ENCODE results near the gene P3H3. TPM values are rescaled to one million over a fixed set of nuclear protein-coding genes. Genes with fewer than 3 reads are reported as not detected.
A peak's percentile ranks its signal among the peaks of the same experiment; 100 is the strongest.
"Not testable (repeated sequence)": the region's sequence is repeated elsewhere in the genome, so short reads cannot be mapped to it uniquely, and the experiment has no call there.

Gene P3H3
- total RNA-seq, 1 experiment from 2014 or later, result 29.5 TPM

DNA sequence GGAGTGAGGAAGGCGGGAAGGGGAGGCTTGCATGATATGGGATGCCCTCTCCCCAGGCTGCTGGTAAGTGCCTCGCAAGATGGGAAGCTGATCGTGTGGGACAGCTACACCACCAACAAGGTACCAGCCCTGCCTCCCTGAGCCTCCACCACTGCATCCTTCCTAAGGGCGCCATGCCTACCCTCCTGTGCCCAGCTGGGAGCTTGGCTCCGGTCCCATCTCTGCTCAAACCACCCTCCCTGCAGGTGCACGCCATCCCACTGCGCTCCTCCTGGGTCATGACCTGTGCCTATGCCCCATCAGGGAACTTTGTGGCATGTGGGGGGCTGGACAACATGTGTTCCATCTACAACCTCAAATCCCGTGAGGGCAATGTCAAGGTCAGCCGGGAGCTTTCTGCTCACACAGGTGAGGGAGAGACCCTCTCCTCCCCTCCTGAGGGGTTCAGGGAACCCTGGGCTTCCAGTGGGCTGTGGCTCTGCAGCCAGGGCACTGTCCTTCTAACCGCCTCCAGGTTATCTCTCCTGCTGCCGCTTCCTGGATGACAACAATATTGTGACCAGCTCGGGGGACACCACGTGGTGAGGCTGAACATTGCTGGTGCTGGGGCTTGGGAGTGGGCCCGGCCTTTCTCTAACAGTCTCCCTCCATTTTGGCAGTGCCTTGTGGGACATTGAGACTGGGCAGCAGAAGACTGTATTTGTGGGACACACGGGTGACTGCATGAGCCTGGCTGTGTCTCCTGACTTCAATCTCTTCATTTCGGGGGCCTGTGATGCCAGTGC, 15.1 kb downstream of the P3H3 start:
- no peak for DNase-seq (ENCODE audit: low spot score)

DNA sequence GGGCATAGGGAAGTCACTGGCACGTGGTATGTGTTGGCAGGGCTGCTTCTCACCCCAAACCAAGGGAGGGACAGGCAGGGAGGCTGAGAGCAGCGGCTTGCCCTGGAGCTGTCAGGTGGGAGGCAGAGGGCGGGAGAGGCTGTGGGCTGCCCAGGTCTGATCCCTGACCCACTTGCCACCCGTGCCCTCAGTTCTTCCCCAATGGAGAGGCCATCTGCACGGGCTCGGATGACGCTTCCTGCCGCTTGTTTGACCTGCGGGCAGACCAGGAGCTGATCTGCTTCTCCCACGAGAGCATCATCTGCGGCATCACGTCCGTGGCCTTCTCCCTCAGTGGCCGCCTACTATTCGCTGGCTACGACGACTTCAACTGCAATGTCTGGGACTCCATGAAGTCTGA, 17.2 kb downstream of the P3H3 start:
- no peak for DNase-seq (ENCODE audit: low spot score)

DNA sequence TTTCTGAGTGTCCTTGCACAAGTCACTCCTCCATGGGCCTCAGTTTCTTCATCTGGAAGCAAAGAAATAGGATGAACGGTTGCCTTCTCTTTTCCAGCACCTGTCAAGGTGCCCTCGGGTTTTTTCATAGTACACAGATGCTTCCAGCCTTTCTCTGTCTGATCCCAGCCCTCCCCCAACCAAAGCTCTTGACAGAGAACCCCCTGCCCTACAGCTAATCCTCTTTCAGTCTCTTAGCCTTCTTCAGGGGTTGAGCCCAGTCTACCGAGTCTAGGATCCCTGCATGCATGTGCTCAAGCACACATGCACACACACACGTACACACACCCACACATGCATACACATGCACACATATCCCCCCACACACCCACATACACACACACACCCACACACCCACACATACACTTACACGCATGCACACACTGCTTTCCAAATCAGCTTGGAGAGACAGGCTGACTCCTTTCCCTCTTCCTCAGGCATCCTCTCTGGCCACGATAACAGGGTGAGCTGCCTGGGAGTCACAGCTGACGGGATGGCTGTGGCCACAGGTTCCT, 18.2 kb downstream of the P3H3 start:
- DNase-seq (ENCODE audit: low spot score), result no peak

DNA sequence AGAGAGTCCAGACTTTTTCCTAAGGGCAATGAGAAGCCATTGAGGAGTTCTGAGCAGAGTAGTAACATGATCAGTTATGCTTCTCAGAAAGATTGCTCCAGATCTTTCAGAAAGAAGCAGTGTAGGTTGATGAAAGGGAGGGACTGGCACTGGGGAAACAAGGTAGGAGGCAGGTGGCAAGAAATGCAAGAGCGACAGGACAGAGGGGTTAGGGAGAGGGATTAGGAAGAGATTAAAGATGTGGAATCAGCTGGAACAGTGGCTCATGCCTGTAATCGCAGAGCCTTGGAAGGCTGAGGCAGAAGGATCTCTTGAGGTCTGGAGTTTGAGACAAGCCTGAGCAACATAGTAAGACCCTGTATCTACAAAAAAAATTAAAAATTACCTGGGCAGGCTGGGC, 19.5 kb downstream of the P3H3 start:
- no peak for DNase-seq (ENCODE audit: low spot score)

DNA sequence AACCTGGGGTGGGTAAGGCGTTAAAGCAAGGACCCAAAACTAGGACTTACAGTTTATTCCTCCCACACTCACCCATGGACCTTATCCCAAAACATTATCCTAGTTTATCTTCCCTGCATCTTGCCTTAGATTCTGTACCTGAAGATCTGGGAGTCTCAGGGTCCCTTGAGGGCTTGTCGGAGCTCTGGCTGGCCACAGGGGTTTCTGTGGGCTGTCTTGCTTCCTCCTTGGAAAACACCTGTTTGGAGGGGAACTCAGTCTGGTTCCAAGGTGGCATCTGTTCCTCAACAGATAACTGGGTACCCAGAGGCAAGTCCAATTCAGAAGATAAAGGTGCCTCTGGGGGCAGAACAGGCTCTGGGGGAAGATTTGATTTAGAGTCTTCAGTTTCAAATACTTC, 21.2 kb downstream of the P3H3 start:
- no peak for DNase-seq (ENCODE audit: low spot score)

DNA sequence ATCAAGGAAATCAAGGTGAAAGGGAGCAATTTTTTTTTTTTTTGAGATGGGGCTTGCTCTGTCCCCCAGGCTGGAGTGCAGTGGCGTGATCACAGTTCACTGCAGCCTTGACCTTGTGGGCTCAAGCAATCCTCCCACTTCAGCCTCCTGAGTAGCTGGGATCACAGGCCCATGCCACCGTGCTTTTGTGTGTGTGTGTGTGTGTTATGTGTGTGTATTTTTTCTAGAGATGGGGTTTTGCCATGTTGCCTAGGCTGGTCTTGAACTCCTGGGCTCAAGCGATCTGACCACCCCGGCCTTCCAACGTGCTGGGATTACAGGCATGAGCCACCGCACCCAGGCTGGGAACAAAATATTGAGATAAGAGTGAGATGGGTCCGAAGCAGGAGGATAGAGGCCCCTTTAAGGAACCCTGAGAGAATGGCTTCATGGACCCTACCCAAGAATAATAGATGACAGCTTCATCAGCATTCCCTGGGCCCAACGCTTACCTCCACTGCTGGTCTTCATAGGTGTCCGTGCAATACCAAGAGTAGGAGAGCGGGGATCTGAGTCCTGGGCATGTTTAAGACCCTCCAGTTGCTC, 21.9 kb downstream of the P3H3 start:
- DNase-seq (ENCODE audit: low spot score), result no peak

DNA sequence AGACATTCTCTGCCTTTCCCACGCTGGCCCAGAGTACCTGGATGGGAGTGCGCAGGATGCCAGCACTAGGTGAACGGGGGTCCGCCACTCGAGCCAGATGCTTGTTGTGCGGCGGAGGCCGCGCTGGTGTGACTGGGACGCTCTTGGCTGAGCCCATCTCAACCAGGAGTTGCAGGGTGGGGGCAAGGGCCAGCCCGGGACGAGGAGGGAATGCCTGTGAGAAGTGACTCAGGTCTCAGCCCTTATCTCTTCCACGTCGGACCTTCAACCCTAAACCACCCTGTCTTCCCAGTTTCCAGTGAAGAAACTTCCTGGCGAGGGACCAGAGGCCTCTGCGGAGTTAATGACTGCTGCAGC, 22.6 kb downstream of the P3H3 start:
- DNase-seq (ENCODE audit: low spot score), result no peak

DNA sequence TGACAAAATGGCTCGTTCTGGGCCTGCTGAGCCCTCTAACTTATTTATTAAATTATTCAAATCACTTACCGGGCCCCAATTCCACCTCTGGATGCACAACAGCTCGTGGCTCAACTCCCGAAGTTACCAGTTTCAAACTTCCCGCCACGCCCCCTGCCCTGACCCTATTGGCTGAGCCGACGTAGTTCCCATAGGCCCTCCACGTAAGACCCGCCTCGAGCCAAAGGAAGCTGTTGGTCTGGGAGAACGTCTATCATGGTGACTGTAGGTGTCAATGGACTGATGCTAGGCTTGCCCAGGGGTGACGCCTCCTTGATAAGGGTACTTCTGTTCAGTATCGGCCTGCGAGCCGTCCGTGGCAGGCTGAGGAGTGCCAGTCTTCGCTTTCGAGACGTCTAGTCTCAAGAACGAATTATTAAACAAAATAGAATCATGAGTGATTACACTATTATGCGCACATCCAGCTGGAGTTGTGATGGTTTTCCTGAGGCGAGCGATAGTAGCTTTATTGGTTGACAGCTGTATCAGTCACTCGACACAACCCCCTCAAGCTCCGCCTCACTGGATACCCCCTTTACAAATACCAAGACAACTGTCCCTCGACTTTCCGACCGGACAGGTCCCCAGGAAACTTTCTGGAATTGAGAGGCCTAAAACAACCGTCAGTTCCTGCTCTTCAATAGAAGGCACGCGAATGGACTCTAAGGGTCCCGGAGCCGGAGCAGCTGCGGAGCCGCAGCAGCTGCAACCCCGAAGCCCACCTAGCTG, 23.1 kb downstream of the P3H3 start, which contains the start of gene CDCA3:
Gene CDCA3, minus strand, starts transcription at position 134 of the 768 bp plus-strand sequence. CDS start 334 bp downstream, outside the sequence.
- peak; percentile 100 for DNase-seq (ENCODE audit: low spot score)

DNA sequence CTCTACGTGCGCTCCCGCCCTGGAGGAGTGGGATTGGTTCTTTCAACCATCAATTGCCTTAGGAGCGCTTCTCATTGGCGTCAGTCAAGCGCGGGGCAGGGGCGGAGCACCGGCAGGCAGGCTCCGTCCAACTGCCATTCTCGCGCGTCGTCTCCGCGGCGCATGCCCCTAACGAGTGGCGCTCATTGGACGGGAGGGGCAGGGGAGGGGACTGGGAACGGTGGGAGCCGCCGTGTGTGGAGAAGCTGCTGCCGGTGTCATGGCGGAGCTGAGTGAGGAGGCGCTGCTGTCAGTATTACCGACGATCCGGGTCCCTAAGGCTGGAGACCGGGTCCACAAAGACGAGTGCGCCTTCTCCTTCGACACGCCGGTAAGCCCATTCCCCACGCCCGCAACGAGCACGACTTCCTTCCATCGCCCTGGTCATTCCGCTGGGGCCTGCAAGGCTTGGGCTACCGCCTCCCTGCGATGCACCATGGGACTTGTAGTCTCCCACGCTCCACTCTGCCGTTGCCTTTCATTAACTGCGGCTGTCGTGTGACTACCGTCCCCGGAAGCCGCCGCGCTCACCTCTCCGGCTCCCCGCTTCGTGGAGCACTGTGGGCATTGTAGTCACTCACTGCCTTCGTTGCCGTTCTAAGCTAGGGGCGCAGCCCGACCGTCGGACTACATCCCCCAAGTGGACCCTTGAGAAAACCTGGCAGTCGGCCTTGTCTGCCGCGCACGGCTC, 23.9 kb downstream of the P3H3 start, which contains the start of gene USP5:
Gene USP5, plus strand, starts transcription at position 230 of the 730 bp plus-strand sequence. Its CDS starts 30 bp downstream, at position 260.
- DNase-seq (ENCODE audit: low spot score), result peak; percentile 100

DNA sequence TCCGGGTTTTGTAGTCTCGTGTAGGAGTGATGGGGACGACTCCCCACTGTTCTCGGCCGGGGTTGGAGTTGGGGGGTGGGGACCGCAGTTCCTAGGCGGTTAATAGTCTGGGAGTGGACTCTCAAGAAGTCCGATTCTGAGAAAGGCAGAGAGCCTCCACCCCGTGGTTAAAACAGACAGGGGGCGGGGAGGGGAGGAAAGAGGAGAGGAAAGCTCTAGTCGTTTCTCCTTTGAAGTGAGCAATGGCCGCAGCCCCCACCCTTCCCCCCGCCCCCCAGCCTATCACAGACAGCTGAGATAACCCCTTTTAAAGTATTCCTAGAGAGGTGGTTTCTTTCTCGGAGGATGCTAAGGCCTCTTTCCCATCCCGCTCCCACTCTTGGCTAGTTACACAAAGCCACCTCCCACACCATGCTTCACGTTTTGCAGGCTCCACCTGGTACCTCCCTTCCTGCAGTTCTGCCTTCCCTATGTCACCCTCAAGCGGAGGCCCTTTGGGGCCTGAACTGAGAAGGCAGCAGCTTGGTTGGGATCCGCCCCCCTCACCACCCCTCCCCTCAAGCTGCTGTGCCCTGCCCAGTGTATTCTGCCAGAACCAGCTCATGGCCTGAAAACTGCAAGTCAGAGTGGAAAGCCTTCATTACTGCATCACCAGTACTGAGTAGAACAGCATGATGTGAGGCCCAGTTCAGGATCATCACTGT, 24.6 kb downstream of the P3H3 start:
- peak; percentile 77 for DNase-seq (ENCODE audit: low spot score)

DNA sequence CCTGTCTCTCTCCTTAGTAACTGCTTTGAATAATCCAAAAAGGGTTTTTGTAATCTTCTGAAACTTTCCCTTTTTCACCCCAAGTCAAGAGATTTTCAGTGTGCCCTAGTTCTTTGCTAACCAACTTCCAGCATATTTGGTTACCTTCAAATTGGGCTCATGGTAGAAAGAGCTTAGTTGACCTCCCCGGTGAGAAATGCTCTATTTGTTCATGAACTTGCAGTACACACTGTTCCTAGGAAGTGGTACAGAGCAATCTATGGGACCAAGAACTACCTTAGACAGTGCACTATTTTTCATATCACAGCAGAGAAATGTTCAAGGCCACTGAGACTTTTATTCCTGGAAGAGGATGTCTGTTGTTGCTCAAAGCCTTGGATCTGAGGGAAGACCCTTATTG, 25.4 kb downstream of the P3H3 start:
- no peak for DNase-seq (ENCODE audit: low spot score)

DNA sequence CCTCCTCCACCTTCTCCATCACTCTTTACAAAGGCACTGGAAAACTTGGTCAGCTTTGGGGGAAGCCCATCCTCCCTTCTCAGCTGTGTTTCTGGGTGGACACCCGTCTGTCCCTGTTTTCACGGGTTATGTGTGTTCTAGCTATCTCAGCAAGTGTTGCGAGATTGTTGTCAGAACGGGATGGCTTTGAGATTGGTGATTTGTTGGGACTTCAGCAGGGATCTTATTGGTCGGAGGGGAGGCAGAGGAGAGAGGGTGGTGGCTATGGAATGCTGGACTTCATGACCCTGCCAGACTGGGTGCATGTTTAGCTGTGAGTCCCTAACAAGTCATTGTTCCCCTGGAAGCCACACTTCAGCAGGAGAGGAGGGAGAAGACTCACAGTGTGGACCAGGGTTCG, 25.8 kb downstream of the P3H3 start:
- DNase-seq (ENCODE audit: low spot score), result no peak

DNA sequence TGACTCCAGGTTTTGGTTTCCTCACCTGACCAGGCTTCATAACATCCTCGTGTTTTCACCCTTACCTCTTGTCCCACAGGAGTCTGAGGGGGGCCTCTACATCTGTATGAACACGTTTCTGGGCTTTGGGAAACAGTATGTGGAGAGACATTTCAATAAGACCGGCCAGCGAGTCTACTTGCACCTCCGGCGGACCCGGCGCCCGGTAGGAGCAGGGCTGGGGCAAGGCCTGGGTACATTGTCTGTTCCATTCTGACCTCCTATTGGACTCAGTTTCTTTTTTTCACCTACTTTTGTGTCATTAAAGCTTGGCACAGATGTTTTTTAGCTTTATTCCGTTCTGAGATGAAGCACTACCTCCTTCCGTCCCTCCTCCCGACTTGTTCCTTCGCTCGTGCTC, 27.1 kb downstream of the P3H3 start:
- DNase-seq (ENCODE audit: low spot score), result no peak

DNA sequence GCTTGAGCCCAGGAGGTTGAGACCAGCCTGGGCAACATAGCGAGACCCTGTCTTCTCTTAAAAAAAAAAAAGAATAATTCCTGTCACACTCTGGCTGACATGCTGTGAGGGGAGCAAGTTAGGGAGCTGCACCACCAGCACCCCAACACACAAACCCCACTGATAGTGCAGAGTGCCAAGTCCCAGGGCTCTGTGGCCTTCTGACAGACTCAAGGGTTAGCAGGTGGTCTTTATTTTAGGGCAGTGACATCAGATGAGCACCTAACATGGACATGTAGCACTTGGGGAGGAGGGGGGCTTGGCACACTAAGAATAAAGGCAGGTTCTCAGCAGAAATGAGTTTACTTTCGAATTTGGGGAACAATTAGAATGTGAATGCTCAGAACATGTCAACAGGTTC, 30.6 kb downstream of the P3H3 start:
- no peak for DNase-seq (ENCODE audit: low spot score)

DNA sequence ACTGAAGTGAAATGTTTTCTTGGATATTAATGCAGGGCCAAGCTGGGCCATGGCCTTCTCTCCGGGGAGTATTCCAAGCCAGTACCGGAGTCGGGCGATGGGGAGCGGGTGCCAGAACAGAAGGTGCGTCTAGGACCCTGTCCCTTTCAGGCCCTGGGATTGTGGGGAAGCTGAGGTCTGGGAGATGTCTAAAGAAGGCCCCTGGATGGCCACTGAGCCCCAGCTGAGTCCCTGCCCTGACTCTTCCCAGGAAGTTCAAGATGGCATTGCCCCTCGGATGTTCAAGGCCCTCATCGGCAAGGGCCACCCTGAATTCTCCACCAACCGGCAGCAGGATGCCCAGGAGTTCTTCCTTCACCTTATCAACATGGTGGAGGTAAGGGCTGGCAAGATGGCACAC, 31.9 kb downstream of the P3H3 start:
- no peak for DNase-seq (ENCODE audit: low spot score)

DNA sequence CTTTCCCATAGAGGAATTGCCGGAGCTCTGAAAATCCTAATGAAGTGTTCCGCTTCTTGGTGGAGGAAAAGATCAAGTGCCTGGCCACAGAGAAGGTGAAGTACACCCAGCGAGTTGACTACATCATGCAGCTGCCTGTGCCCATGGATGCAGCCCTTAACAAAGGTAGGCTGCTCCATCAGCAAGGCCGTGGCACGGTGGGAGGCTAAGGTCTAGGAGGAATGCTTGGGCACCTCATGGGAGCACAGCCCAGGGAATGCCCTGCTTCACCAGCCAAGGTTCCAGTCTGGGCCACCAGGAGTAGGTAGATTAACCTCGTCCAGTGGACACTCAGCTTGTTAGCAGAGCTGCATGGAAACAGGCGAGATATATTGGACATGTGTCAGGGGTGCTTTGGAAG, 32.7 kb downstream of the P3H3 start:
- DNase-seq (ENCODE audit: low spot score), result no peak

DNA sequence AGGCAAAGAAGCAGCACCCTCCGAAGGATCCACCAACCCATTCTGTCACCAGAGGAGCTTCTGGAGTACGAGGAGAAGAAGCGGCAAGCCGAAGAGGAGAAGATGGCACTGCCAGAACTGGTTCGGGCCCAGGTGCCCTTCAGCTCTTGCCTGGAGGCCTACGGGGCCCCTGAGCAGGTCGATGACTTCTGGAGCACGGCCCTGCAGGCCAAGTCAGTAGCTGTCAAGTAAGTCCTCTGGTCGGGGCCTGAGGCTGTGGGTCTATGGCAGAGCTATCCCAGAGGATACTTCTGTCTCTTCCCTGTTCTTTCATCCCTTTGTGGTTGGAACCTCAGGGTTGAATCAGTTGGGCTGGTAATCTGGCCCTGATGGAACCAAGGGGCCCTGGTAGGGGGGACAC, 33.2 kb downstream of the P3H3 start:
- no peak for DNase-seq (ENCODE audit: low spot score)

DNA sequence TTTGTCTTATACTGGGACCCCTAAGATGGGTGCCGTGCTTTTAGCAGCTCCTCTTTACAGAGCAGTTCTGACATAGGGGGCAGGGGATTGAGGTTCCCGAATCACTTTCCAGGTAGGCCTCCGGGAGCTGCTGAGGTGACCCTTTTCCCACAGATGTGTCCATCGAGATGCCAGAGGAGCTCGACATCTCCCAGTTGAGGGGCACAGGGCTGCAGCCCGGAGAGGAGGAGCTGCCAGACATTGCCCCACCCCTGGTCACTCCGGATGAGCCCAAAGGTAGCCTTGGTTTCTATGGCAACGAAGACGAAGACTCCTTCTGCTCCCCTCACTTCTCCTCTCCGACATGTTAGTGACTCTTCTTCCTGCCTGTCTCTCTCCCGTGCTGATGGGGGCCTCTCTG, 34.8 kb downstream of the P3H3 start:
- no peak for DNase-seq (ENCODE audit: low spot score)

DNA sequence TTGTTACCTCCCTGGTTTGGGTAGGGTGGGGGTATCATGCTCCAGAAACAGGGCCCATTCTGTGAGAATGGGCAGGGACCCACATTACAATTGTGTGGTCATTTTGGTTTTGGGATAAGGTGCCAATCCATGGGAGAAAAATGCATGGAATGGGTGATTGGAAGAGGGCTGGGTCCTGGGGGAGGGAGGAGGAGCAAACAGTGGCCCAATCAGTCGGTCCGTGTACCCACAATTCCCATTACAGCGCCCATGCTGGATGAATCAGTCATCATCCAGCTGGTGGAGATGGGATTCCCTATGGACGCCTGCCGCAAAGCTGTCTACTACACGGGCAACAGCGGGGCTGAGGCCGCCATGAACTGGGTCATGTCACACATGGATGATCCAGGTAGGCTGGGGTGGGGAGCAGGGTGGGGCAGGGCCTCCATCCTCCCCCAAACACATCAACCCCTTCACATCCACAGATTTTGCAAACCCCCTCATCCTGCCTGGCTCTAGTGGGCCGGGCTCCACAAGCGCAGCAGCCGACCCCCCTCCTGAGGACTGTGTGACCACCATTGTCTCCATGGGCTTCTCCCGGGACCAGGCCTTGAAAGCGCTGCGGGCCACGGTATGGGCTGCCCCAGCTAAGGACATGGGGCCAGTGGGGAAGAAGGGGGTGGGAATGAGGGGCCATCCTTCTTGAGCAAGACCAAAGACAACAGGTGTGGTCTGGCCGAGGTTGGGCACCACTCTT, 35.5 kb downstream of the P3H3 start:
- no peak for DNase-seq (ENCODE audit: low spot score)

DNA sequence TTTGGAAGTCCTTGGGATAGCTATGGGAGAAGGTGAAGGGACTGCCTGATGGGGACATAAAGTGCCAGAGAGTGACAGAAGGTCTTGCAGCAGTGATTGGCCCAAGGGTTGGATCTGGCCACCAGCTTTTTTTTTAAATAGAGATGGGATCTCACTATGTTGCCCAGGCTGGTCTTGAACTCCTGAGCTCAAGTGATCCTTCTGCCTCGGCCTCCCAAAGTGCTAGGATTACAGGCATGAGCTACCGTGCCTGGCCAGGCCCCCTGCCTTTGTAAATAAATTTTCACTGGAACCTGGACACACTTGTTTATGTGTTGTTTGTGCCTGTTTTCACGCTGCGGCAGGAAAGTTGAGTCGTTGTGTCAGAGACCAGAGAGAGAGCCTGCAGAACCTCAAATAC, 37.1 kb downstream of the P3H3 start:
- not testable (repeated sequence) for DNase-seq (ENCODE audit: low spot score)

Data from H4 (cell line).